ENCODE results near the gene NPHP4.
A peak's percentile ranks its signal among the peaks of the same experiment; 100 is the strongest.

The NPHP4 gene

DNA sequence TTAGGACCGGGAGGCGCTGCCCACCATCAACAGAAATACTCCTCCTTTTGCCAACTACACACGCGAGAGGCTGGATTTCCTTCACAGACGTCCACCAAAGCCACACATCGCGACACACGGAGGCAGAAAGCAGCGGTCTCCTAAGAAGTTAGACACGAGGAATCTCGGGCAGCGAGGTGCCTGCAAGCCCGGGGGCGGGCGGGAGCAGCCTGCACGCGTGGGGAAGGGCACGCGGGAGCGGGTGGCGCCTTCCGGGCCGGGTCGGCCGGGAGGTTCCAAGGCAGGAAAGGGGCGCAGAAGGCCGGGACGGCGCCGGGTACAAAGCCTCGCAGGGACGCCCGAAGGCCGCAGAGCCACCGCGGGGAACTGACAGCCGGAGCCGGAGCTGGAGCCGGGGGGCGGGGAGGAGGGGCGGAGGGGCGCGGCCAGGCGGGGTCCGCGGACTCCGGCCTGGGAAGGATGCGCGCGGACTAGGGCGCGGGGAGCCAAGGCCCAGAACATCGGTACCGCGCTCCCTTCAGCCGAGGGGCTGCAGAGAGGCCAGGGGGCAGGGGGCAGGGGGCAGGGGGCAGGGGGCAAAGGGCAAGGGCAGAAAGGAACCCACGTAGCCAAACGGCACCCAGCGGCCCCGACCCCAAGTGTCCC lies 722 bp downstream of the NPHP4 start:
- no peak for DNase-seq (ENCODE audit: low spot score)

DNA sequence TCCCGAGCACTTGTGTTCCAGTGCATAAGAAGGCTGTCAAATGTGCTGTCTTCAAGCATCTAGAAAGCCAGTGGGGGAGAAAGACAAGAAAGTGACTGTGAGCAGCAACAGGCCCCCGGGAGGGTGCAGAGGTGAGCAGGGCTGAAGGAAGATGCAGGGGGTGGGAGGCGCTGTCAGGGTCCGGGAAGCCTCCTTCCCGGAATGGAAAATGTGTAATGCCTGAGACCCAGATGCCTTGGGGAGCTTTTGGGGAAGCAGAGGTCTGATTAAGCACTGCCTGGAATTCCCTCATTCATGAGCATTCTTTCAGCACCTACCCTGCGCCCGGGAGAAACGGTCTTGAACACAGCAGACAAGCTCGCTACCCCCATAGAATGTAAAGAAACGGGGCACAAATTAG lies 1.3 kb downstream of the NPHP4 start:
- no peak for DNase-seq (ENCODE audit: low spot score)

- no peak for DNase-seq (ENCODE audit: low spot score)
Observed at GRCh38 chr1:5989731-5990271, 2.4 kb downstream of the NPHP4 start.

DNA sequence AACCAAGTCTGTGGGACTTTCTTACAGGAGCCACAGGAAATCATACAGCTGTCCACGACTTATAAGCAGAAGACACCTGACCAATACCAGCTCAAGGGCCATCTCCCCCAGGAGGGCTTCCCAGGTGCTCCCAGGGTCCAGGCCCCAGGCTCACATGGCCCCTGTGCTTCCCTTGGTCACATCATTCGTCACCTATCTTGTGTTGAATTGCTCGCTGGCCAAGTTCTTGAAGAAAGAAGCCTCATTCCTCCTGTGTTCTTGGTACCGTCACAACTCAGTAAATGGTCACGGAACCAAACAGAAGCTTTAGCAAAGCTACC lies 3.0 kb downstream of the NPHP4 start:
- no peak for DNase-seq (ENCODE audit: low spot score)

DNA sequence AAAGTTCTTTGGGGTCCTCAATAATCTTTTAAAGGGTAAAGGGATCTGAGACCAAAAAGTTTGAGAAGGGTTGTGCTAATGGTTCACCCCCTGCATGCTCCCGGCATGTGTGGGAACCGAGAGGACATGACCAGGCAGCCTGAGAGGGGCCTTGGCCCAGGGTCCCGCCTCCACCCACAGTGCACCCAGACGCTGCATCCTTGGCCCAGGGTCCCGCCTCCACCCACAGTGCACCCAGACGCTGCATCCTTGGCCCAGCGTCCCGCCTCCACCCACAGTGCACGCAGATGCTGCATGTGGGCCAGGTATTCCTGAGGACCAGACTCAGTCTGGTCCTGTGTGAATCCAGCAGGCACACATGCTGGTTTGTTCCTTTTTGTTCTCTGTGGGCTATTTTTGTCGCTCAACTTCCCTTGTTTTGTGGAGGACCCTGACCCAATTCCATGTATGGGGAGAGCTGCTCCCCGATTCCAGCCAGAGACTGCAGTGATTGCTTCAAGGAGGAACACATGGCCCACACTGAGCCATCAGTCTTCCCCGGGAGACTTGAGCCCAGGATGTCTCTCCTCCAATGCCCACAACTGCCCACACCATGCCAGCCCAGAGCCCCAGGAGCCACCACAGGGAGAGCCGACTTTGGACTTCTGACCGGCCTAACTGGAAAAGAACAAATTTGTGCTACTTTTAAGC lies 3.5 kb downstream of the NPHP4 start:
- no peak for DNase-seq (ENCODE audit: low spot score)

DNA sequence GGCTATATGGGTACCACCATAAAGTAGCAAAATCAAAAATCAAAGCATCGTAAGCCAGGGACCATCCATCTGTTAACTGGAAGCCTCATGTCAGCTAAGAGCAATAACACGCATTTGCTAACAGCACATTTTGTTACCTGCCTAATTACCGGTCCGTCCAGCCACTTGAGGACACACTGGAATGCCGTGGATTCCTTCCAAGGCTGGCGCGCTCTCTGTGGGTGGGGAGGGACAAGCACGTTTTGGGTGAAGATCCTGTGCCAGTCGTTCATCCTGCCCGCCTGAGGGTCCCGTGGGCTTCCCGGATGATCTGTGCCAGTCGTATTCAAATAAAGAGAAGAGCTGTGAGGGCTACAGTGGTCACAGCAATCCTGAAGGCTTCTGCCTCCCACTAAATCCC lies 6.2 kb downstream of the NPHP4 start:
- DNase-seq (ENCODE audit: low spot score) = no peak

- no peak for DNase-seq (ENCODE audit: low spot score)
Observed at GRCh38 chr1:5985250-5985649, 7.0 kb downstream of the NPHP4 start.

GRCh38 chr1:5983361-5984103 lies 8.7 kb downstream of the NPHP4 start:
- no peak for DNase-seq (ENCODE audit: low spot score)

DNA sequence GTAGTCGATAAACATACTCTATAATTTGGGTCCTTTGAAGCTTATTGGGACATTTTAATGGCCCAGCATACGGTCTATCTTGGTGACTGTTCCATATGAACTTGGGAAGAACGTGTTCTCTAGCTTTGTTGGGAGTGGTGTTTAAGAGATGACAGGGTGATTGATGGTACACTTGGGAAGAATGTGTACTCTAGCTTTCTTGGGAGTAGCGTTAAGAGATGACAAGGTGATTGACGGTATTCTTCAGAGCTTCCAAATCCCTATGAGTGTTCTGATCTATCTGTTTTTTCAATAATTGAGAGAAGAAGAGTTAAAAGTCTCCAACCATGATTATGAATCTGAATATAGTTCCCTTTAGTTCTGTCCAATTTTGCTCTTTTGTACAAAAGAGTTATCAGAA lies 9.4 kb downstream of the NPHP4 start:
- DNase-seq (ENCODE audit: low spot score) = no peak

DNA sequence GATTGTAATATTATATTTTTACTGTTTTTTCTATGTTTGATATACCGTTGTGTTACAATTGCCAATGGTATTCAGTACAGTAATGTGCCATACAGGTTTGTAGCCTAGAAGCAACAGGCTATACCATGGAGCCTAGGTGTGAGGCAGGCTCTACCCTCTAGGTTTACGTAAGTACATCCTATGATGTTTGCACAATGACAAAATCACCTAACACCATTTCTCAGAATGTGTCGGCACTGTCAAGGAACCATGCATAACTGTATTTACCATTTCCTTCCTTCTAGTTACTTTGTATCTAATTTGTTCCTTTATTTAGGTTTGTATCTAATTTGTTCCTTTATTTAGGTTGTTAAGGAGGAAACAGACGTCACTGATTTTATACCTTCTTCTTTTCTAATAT lies 9.9 kb downstream of the NPHP4 start:
- no peak for DNase-seq (ENCODE audit: low spot score)

- no peak for DNase-seq (ENCODE audit: low spot score)
Observed at GRCh38 chr1:5981009-5981380, 11.2 kb downstream of the NPHP4 start.

DNA sequence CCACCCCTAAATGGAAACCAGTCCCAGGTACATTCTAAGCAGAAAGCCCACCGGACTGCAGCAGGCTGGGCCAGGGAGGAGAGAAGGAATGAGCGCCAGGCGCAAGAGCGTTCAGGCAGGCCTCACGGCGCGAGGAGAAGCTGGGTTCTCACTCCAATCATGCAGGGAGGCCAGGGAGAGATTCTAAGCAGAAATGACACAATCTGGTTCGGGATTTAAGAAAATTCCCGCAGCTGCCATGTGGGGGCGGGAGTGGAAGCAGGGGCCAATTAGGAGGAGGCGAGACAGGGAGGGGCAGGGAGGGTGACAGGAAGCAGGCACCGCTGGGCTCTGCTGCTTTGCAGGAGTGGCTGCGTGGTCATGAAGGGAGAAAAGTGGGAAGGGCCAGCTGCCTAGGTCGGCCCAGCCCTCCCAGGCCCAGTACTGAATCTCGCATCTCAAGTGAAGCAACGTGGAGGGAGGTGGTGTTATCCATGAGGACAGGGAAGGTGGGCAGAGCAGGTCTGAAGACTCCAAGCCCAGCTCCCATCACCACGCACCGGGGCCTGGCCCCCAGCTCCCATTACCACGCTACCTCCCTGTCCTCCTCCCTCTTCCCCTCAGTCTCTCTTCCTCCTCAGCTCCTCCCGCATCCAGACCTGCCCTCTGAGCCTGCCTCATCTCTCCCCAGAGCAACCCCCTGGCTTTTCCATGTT lies 11.8 kb downstream of the NPHP4 start:
- peak; percentile 91 for DNase-seq (ENCODE audit: low spot score)

GRCh38 chr1:5979536-5980313 lies 12.5 kb downstream of the NPHP4 start:
- no peak for DNase-seq (ENCODE audit: low spot score)

GRCh38 chr1:5978452-5978851 lies 13.8 kb downstream of the NPHP4 start:
- DNase-seq (ENCODE audit: low spot score) = no peak

GRCh38 chr1:5977494-5978444 lies 14.5 kb downstream of the NPHP4 start:
- no peak for DNase-seq (ENCODE audit: low spot score)

- DNase-seq (ENCODE audit: low spot score) = no peak
Observed at GRCh38 chr1:5976726-5977493, 15.3 kb downstream of the NPHP4 start.

DNA sequence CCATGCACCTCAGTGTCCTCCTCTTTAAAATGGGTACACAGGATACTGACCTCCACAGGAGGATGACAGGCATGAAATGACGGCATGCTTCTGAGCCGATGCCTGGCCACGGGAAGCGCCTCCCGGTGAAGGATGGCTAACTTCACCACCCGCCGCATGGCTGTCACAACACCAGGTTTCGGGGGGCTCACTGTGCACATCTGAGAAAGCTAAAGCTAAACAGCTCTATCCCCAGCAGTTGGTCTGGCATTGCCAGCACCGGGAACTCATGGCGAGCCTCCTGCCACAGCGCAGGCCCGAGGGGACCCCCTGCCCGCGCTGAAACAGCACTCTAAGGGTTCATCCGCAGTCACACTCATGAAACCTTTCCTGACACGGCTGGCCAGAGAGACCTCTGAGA lies 16.0 kb downstream of the NPHP4 start:
- no peak for DNase-seq (ENCODE audit: low spot score)

- DNase-seq (ENCODE audit: low spot score) = no peak
Observed at GRCh38 chr1:5975133-5975880, 16.9 kb downstream of the NPHP4 start.

- no peak for DNase-seq (ENCODE audit: low spot score)
Observed at GRCh38 chr1:5974631-5975030, 17.6 kb downstream of the NPHP4 start.

Measured in SK-N-DZ (cell line).